Mucosa of descending colon (tissue), 3 donors: ENCODE data around the gene CIB1. TPM values are rescaled to one million over a fixed set of nuclear protein-coding genes. Genes with fewer than 3 reads are reported as not detected.

Source experiments
- ATAC-seq: fragments of 200-7000 bp; cut with Tn5 transposase; one replicate; pipeline ENCODE4 v1.9.1; 2020; ENCODE audit warnings: mild to moderate bottlenecking, moderate library complexity
- DNase-seq, 3 donors: peaks; one replicate each; pipeline ENCODE4 v3.0.0-alpha.2; 2020
- H3K36me3 ChIP-seq: fragments of 200-600 bp; one replicate; pipeline ENCODE4 v1.8.0; 2021; ENCODE audit warnings: low read depth, mild to moderate bottlenecking
- H3K4me1 ChIP-seq: fragments of 200-600 bp; one replicate; pipeline ENCODE4 v1.8.0; 2021; ENCODE audit warnings: low read depth, mild to moderate bottlenecking
- H3K4me3 ChIP-seq: fragments of 200-600 bp; one replicate; pipeline ENCODE4 v1.8.0; 2021; ENCODE audit warnings: mild to moderate bottlenecking
- H3K9me3 ChIP-seq: fragments of 200-600 bp; one replicate; pipeline ENCODE4 v1.8.0; 2021; ENCODE audit warnings: mild to moderate bottlenecking
- intact Hi-C, 2 donors: fragments of 100-400 bp; cut with DNase I in 1 of 2; cut with micrococcal nuclease in 1 of 2; formaldehyde crosslinking; loops; one replicate each; pipeline versions ENCODE4 v1.11.0 to v1.11.1; 2022; cut with DNase I, micrococcal nuclease
- total RNA-seq, 3 donors: library from RNA; stranded (reverse); fragmentation: NEBNext Ultra II Directional in 2 of 3; extraction: Animal tissue kit (Norgen Biotek cat#: 25700) in 2 of 3; gene quantifications; one replicate each; pipeline versions ENCODE4 v1.2.1 to v1.2.4, GENCODE V29; 2021 to 2023
- TF ChIP-seq, protein P1 (sequence below): fragments of 200-600 bp; IDR thresholded peaks from one replicate; pipeline ENCODE4 v1.8.0; 2022; ENCODE audit warnings: antibody characterized with exemption, mild to moderate bottlenecking
- donor health status: DM: no; HTN: no; CAD: no; lungs with moderate emphysema.
- donor health status: DM: no; HTN: no; CAD: no.
- donor health status: DM: no; HTN: yes; CAD: no.

Gene CIB1
- total RNA-seq, 3 donors from 2014 or later: 126 to 273 (median 209) TPM

DNA sequence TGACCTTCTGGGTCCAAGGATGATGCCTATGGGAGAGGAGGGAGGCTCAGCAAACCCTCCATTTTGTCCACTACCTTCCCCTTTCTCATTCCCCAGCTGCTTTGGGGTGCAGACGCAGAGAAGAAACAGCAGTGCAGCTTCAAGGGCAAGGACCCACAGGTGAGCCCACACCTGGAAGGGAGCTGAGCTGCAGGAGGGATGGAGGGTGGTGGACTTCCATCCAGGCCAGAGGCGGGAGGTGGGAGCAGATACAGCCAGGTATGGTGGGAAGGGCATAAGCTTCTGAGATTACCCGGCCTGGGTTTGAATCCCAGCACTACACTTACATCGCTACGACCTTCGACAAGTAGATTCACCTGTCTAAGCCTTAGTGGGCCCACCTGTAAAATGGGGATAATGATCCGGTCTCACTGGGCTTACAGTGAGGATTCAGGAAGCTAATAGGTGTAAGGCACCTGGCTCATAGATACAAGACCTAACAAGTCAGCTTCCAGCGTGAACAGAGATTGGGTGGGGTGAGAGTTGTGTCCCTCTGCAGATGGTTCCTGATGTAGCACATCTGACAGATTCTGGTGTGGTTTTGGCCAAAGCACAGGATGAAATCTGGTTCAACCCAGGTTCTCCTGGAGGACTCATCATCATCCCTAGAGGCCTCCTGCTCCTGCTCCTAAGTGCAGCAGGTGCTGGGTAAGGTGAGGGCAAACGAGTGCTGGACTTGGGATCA lies 15.9 kb downstream of the CIB1 start:
- no peaks in the 10 kb centered on the region for H3K9me3 ChIP-seq
- no peak overlapping the region for H3K4me3 ChIP-seq
- intact Hi-C loops: no loop called here
- DNase-seq: peak in 1 of 3 donors; percentile 32
- peaks cover 7% of the 10 kb centered on the region for H3K36me3 ChIP-seq
- peaks cover 19% of the 10 kb centered on the region for H3K4me1 ChIP-seq
- TF ChIP-seq, protein P1, sequence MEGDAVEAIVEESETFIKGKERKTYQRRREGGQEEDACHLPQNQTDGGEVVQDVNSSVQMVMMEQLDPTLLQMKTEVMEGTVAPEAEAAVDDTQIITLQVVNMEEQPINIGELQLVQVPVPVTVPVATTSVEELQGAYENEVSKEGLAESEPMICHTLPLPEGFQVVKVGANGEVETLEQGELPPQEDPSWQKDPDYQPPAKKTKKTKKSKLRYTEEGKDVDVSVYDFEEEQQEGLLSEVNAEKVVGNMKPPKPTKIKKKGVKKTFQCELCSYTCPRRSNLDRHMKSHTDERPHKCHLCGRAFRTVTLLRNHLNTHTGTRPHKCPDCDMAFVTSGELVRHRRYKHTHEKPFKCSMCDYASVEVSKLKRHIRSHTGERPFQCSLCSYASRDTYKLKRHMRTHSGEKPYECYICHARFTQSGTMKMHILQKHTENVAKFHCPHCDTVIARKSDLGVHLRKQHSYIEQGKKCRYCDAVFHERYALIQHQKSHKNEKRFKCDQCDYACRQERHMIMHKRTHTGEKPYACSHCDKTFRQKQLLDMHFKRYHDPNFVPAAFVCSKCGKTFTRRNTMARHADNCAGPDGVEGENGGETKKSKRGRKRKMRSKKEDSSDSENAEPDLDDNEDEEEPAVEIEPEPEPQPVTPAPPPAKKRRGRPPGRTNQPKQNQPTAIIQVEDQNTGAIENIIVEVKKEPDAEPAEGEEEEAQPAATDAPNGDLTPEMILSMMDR: no peak
- ATAC-seq: no peak

DNA sequence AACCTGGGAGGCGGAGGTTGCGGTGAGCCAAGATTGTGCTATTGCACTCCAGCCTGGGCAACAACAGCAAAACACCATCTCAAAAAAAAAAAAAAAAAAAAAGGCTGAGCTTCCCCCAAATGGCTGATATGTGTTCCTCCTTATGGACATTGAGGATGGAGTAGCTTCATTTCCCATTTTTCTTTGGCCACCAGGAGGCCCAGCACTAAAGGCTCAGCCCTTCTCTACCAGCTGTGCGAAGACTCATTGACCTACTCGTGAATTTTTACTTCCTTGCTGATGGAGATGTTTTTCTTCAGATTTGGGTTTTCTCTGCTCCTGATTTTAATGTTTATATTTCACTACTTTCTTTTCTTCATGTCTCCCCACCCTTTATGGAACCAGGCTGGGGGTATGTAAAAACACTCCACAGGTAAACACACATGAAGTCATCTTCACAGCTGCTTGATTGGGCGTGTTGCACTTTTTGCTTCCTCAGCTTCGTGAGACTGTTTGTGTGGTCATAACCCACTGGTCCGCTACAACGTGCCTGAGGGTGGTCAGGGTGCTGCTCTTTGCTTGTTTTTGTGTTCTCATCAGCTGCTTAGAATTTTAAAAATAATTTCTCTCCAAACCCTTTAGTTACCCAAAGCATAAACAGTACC lies 19.1 kb downstream of the CIB1 start:
- Histone ChIP-seq H3K36me3 (peaks cover 7% of the 10 kb centered on the region), H3K4me3 (no peak overlapping the region), H3K9me3 (no peaks in the 10 kb centered on the region), H3K4me1 (peaks cover 39% of the 10 kb centered on the region)
- intact Hi-C loops: no loop called here
- ATAC-seq (no peak), DNase-seq (peak in 1 of 3 donors; percentile 9)
- TF ChIP-seq, protein P1: no peak

DNA sequence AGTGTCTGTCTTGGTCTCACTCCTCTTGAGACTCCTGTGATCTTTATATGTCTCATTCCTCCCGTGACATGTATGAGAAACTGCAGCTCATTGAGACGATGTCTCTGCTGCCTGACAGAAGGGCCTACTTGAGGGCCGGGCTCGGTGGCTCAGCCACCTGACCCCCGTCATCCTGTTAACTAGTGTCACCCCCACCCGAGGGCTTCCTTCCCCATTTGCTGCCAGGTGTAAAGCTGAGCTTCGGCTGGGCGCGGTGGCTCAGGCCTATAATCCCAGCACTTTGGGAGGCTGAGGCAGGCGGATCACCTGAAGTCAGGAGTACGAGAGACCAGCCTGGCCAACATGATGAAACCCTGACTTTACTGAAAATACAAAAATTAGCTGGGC lies 19.9 kb downstream of the CIB1 start:
- intact Hi-C loops: no loop called here
- H3K9me3 ChIP-seq: no peaks in the 10 kb centered on the region
- H3K36me3 ChIP-seq: peaks cover 7% of the 10 kb centered on the region
- H3K4me1 ChIP-seq: peaks cover 39% of the 10 kb centered on the region
- no peak overlapping the region for H3K4me3 ChIP-seq
- DNase-seq: peak in 2 of 3 donors; percentile 56 to 68
- TF ChIP-seq, protein P1: no peak
- peak; percentile 8 for ATAC-seq

DNA sequence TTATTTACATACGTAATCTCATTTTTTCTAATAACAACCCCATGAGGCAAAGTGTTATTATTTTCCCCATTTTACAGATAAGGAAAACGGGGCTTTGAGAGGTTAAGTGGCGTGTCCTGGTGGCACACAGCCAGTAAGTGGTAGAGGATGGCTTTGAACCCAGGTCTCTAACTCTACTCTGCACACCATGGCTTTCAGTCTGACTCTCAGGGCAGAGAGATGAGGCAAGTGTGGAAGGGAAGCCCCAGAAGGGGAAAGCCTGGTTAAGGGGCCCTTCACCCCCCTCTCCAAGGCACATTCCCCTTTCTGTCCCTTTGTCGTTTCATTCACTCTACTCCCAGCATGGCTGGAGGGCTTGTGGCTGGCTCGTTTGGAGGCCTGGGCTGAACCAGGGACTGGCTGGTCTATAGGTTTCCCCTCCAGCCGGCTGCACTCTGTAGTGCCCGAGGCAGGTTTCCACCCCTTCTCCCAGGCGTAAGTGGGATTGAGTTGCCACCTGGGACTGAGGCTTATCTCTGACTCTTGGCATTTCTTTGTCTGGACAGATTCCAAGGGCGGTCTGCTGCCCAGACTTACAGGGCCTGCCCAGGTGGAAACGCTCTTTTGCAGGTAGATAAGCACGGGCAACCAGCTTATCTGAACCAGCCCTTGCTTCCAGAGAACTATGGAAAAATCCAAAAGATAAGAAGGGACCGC lies 20.5 kb downstream of the CIB1 start:
- ATAC-seq (peak; percentile 55), DNase-seq (peak; percentile 69 to 80 (median 69))
- Histone ChIP-seq H3K4me1 (peaks cover 39% of the 10 kb centered on the region), H3K36me3 (peaks cover 7% of the 10 kb centered on the region), H3K4me3 (no peak overlapping the region), H3K9me3 (no peaks in the 10 kb centered on the region)
- TF ChIP-seq, protein P1: no peak
- intact Hi-C loops: no loop called here

DNA sequence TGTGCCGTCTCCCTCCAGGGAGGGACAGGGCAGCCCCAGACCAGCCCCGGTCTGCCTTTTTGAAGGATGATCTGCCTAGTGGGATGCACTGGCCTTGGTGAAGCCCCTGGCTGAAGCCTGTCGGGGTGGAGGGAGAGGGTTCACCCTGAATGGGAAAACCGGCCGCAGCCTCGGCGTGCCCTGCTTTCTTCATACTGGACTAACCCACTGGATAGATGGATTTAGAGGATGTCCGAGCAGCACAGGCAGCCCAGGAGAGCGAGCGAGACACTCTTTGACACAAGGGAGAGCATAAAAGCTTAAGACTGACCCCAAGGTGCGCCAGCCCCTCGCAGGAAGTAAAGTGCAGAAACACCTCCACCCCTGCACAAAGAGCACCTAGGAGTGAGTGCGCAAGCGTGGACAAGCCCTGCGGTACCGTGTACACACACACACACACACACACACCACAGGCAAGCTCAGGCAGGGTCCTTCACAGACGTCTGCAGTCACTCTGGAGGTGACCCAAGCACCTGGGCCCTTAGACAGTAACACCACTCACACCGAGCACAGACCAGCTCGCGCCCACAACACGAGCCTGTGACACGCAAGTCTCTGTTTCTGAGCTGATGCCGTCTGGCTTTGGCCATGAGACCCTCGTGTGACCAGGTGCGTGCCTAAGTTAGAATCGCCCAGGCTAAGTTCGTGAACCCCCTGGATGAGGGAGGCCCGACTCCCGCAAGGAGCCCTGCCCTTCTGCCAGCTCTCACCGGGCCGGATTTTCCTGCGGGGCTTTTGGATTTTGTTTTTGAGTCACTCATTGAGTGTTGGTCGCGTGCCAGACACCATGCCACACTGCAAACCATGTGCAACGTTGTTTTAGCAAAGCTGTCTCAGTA lies 21.3 kb downstream of the CIB1 start:
- DNase-seq: peak in 2 of 3 donors; percentile 59
- Histone ChIP-seq H3K4me3 (no peak overlapping the region), H3K36me3 (no peaks in the 10 kb centered on the region), H3K4me1 (peaks cover 39% of the 10 kb centered on the region), H3K9me3 (no peaks in the 10 kb centered on the region)
- TF ChIP-seq, protein P1: no peak
- intact Hi-C loops: no loop called here
- ATAC-seq: no peak
